Left lung (tissue), 10 donors: ENCODE data around the gene FAM227B. TPM values are rescaled to one million over a fixed set of nuclear protein-coding genes. Genes with fewer than 3 reads are reported as not detected.
A peak's percentile ranks its signal among the peaks of the same experiment; 100 is the strongest.

Experiments
- ATAC-seq: fragments of 200-7000 bp; cut with Tn5 transposase; one replicate; pipeline ENCODE4 v1.9.1; 2020; ENCODE audit warnings: moderate library complexity
- DNase-seq, 4 donors: peaks; one replicate each; pipeline ENCODE4 v3.0.0-alpha.2; 2013 to 2020
- H3K27ac ChIP-seq, 2 donors: fragments of 200-600 bp; sonication (generic) in 1 of 2; one replicate each; pipeline versions ENCODE4 v1.5.0 to v1.8.0; 2020 to 2021
- H3K27me3 ChIP-seq, 2 donors: fragments of 200-600 bp; sonication (generic) in 1 of 2; one replicate each; pipeline versions ENCODE4 v1.5.0 to v1.8.0; 2020 to 2021
- H3K36me3 ChIP-seq, 2 donors: fragments of 200-600 bp; sonication (generic) in 1 of 2; one replicate each; pipeline versions ENCODE4 v1.5.0 to v1.8.0; 2020 to 2021
- H3K4me1 ChIP-seq, 2 donors: fragments of 200-600 bp; one replicate each; pipeline ENCODE4 v1.8.0; 2021
- H3K4me3 ChIP-seq, 2 donors: fragments of 200-600 bp; sonication (generic) in 1 of 2; one replicate each; pipeline versions ENCODE4 v1.5.0 to v1.8.0; 2020 to 2021; ENCODE audit warnings: mild to moderate bottlenecking in 1 of 2
- H3K9me3 ChIP-seq, 2 donors: fragments of 200-600 bp; sonication (generic) in 1 of 2; one replicate each; pipeline versions ENCODE4 v1.5.0 to v1.8.0; 2020 to 2021
- intact Hi-C, 2 donors: fragments of 100-400 bp; cut with DNase I; formaldehyde crosslinking; loops; one replicate each; pipeline versions ENCODE4 v1.11.2 to v1.14.2; 2022
- polyA plus RNA-seq, 6 donors: library from polyadenylated mRNA; unstranded; fragments of 120-200 nt; gene quantifications; one replicate each; pipeline ENCODE4 v1.2.1, GENCODE V29; 2013; ENCODE audit not compliant: insufficient read length in 6 of 6
- total RNA-seq, 2 donors: library from RNA; stranded (reverse); fragmentation: NEBNext Ultra II Directional; extraction: Animal tissue kit (Norgen Biotek cat#: 25700); gene quantifications; one replicate each; pipeline ENCODE4 v1.2.1, GENCODE V29; 2021
- TF ChIP-seq, protein P1 (sequence below), 2 donors: fragments of 200-600 bp; sonication (generic) in 1 of 2; IDR thresholded peaks; one replicate each; pipeline versions ENCODE4 v1.5.0 to v1.8.0; 2021; ENCODE audit warnings: antibody characterized with exemption in 2 of 2
- donor health status: DM: no; HTN: yes; CAD: no.
- donor health status: DM: no; HTN: no; CAD: no.

The FAM227B gene
- total and polyA plus RNA-seq, 8 donors: 2.3 to 17.2 (median 13.3) TPM

DNA sequence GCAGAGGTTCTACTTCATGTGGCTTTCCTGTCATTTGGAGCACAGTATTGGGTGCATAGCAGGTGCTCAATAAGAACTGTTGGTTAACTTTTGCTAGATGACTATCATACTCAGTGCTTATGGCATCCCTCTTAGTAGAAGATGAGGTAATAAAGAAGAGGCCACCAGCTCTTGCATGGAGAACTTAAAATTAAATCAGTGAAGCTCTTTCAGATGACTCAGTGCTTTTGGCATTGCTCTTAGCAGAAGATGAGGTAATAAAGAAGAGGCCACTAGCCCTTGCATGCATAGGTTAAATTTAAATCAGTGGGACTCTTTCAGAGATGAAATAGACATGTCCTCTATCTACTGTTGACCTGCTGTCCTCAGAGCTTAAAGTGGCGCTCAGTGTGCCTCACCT lies 307.0 kb downstream of the FAM227B start:
- H3K9me3 ChIP-seq: no peaks in the 10 kb centered on the region
- no peaks in the 10 kb centered on the region for H3K27me3 ChIP-seq
- ATAC-seq (peak; percentile 35), DNase-seq (no peak)
- no peaks in the 10 kb centered on the region for H3K4me1 ChIP-seq
- no peak overlapping the region for H3K4me3 ChIP-seq
- intact Hi-C loops: no loop called here
- H3K36me3 ChIP-seq: peaks cover 0 to under 1% of the 10 kb centered on the region in 2 donors
- no peak overlapping the region for H3K27ac ChIP-seq
- TF ChIP-seq, protein P1, sequence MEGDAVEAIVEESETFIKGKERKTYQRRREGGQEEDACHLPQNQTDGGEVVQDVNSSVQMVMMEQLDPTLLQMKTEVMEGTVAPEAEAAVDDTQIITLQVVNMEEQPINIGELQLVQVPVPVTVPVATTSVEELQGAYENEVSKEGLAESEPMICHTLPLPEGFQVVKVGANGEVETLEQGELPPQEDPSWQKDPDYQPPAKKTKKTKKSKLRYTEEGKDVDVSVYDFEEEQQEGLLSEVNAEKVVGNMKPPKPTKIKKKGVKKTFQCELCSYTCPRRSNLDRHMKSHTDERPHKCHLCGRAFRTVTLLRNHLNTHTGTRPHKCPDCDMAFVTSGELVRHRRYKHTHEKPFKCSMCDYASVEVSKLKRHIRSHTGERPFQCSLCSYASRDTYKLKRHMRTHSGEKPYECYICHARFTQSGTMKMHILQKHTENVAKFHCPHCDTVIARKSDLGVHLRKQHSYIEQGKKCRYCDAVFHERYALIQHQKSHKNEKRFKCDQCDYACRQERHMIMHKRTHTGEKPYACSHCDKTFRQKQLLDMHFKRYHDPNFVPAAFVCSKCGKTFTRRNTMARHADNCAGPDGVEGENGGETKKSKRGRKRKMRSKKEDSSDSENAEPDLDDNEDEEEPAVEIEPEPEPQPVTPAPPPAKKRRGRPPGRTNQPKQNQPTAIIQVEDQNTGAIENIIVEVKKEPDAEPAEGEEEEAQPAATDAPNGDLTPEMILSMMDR (IDR thresholded peaks at IDR 0.05): no peak

DNA sequence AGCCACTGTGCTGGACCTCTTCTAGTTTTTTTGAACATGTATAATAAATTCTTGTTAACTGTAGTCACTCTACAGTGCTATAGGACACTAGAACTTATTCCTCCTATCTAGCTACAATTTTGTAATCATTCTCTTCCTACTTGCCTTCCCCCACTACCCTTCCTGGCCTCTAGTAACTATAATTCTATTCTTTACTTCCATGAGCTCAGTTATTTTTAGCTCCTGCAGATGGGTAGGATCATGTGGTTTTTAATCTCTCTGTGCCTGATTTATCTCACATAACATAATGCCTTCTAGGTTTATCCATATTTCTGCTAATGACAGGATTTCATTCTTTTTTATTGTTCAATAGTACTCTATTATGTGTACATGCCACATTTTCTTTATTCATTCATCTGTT lies 310.7 kb downstream of the FAM227B start:
- ATAC-seq: no peak
- intact Hi-C loops: no loop called here
- H3K9me3 ChIP-seq: no peaks in the 10 kb centered on the region
- DNase-seq: no peak
- no peaks in the 10 kb centered on the region for H3K27me3 ChIP-seq
- H3K27ac ChIP-seq: no peak overlapping the region
- peaks cover 0 to 6% of the 10 kb centered on the region in 2 donors for H3K36me3 ChIP-seq
- TF ChIP-seq, protein P1 (IDR thresholded peaks at IDR 0.05): no peak
- H3K4me3 ChIP-seq: no peak overlapping the region
- no peaks in the 10 kb centered on the region for H3K4me1 ChIP-seq

DNA sequence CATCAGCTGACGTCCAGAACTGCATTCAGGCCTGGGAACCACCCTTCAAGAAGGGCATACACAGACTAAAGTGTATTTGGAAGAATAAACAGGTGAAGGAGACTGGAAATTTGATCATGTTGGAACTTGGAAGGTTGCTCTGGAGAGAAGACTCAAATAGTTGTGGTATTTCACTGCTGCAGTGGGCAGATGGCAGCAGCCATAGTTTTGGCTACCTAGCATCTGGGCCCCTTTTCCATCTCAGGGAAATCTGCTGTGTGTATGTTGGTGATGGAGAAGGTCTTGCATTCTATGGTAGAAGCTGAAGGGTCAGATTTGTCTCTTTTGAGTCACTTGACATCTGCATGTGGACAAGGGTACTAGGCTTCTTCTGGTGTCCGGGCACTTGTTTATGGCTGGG lies 311.9 kb downstream of the FAM227B start:
- ATAC-seq (no peak), DNase-seq (no peak)
- Histone ChIP-seq H3K27me3 (no peaks in the 10 kb centered on the region), H3K4me1 (no peaks in the 10 kb centered on the region), H3K27ac (no peak overlapping the region), H3K4me3 (no peak overlapping the region), H3K36me3 (peaks cover 0 to 16% of the 10 kb centered on the region in 2 donors), H3K9me3 (no peaks in the 10 kb centered on the region)
- TF ChIP-seq, protein P1 (IDR thresholded peaks at IDR 0.05): no peak
- intact Hi-C loops: no loop called here

DNA sequence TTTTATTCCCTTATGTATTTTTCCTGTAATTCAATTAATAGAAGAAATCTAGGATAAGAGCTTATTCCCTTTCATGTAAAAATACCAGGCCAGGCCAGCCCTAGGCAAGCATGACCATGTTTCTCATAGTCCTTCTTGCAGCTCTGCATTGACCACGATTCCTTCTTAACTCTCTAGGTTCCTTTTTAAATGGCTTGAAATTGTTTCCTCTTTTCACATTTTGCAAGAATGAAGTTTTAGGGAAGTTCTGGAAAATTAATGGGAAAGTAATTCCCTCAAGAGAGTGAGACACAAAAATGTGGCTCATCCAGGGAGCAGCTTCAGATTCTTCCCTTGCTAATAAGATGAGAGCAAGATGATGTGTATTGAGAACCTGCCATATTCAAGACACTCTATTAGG lies 314.1 kb downstream of the FAM227B start:
- no peaks in the 10 kb centered on the region for H3K4me1 ChIP-seq
- no peak for ATAC-seq
- TF ChIP-seq, protein P1 (IDR thresholded peaks at IDR 0.05): no peak

DNA sequence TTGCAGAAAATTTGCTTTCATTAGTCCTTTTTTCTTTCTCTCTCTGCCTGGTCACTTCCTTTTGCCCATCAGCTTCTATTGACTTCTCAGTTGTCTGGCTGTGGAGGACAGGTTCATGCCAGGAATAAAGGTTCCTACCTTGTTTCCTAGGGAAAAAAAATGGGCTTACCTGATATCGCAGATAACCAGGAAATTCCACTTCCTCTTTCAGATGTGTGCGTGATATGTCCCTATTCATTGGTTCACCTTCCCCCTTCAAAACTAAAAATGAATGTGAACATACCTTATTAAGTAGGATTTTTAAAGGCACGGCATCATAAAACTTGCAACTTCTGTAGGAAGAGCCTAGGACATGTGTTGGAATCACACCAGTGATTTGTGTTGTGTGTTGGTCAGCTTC lies 317.6 kb downstream of the FAM227B start:
- H3K27ac ChIP-seq: no peak overlapping the region
- H3K27me3 ChIP-seq: no peaks in the 10 kb centered on the region
- H3K4me3 ChIP-seq: no peak overlapping the region
- peaks cover 0 to 4% of the 10 kb centered on the region in 2 donors for H3K9me3 ChIP-seq
- H3K4me1 ChIP-seq: no peaks in the 10 kb centered on the region
- ATAC-seq: no peak
- H3K36me3 ChIP-seq: peaks cover 0 to 20% of the 10 kb centered on the region in 2 donors
- TF ChIP-seq, protein P1 (IDR thresholded peaks at IDR 0.05): no peak
- no peak for DNase-seq
- intact Hi-C loops: no loop called here

More for the DNA sequence above, 314.1 kb downstream of the FAM227B start:
- Histone ChIP-seq H3K36me3 (peaks cover 0 to 18% of the 10 kb centered on the region in 2 donors), H3K4me3 (no peak overlapping the region), H3K27me3 (no peaks in the 10 kb centered on the region), H3K9me3 (no peaks in the 10 kb centered on the region), H3K27ac (no peak overlapping the region)
- intact Hi-C loops: no loop called here
- DNase-seq: no peak
